HEK293T (cell line): Measurements from ENCODE around the gene FAM90A1.
"Not testable (repeated sequence)": the region's sequence is repeated elsewhere in the genome, so short reads cannot be mapped to it uniquely, and the experiment has no call there.

ENCODE experiments used
- CTCF ChIA-PET: fragments of 350-600 bp; formaldehyde crosslinking; extraction: SDS; loops from one replicate; lab custom pipeline; 2021; ENCODE audit warnings: antibody characterized with exemption, inconsistent platforms; lab: Yijun Ruan, JAX
- POLR2A ChIA-PET: fragments of 350-600 bp; formaldehyde crosslinking; extraction: SDS; loops from one replicate; lab custom pipeline; 2020; ENCODE audit warnings: antibody characterized with exemption, inconsistent platforms; lab: Yijun Ruan, JAX
- DNase-seq: peaks from one replicate; pipeline ENCODE4 v3.0.0; 2012; ENCODE audit warnings: mixed read lengths; ENCODE audit errors: extremely low spot score
- PKNOX1 ChIP-seq: fragments of 450-650 bp; IDR thresholded peaks from 2 replicates; pipeline ENCODE4 v1.6.1; 2016

FAM90A1 gene, protein sequence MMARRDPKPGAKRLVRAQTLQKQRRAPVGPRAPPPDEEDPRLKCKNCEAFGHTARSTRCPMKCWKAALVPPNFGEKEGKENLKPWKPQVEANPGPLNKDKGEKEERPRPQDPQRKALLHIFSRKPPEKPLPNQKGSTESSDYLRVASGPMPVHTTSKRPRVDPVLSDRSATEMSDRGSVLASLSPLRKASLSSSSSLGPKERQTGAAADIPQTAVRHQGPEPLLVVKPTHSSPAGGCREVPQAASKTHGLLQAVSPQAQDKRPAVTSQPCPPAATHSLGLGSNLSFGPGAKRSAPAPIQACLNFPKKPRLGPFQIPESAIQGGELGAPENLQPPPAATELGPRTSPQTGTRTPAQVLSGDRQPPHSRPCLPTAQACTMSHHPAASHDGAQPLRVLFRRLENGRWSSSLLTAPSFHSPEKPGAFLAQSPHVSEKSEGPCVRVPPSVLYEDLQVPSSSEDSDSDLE

DNA sequence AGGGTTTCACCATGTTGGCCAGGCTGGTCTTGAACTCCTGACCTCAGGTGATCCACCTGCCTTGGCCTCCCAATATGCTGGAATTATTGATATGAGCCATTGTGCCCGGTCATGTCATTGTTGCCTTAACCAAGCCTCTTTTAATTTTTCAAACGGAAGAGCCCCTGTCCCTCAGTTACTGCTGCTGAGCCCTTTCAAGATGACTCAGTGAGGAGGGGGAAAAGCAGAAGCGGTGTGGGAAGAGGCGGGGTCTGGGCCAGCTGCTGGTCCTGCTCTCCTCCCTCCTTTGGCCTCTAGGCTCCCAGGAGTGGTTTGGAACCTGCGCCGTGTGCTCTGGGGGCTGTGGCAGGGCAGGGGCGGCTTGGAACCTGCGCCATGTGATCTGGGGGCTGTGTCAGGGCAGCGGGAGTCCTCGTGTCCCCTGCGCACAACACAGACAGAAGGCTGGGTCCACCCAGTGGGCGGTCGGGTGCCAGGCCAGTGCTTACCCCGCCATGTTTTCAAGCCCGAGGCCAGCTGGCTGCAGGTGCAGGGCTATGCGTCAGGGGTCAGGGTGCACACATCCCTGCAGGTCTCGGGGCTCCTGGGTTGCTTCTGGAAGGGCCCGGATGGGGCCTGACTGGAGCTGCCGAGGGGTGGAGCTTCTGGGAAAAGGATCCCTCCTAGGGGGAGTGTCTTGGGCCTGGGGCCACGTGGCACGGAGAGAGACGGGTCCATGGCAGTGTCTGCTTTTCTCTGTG lies at the start of gene FAM90A1:
Gene FAM90A1 (minus strand): TSS at position 627 of the 740 bp plus-strand sequence. CDS start 2,786 bp downstream, outside the sequence.
- POLR2A ChIA-PET, DNase-seq: not testable (repeated sequence)
- CTCF ChIA-PET, result interaction anchor here (0.9 kb wide), 1 partner anchor 181 kb away, joined by 3 read pairs; no protein-coding TSS in a partner anchor

GRCh38 chr12:8276397-8276796 lies 49.0 kb upstream of the FAM90A1 start:
- POLR2A ChIA-PET, DNase-seq, CTCF ChIA-PET: not testable (repeated sequence)

DNA sequence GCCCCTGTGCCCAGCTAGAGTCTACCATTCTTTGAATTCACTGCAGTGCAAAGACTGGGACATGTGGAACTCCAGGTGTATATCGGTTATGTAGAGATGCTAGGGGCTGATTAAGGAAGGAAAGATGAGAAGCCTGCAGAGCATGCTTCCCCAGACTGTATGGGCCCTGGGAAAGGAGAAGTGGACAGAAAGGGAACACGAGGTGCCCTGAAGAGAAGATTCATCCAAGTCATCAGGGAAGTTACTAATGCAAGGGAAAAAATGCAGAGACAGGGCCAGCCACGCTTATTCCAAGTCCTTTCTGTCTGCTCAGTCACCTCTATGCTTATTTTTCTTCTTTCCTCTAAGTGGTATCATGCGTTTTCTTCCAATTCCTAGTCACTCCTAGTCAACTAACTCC lies 39.3 kb upstream of the FAM90A1 start:
- POLR2A ChIA-PET, CTCF ChIA-PET, DNase-seq: not testable (repeated sequence)

DNA sequence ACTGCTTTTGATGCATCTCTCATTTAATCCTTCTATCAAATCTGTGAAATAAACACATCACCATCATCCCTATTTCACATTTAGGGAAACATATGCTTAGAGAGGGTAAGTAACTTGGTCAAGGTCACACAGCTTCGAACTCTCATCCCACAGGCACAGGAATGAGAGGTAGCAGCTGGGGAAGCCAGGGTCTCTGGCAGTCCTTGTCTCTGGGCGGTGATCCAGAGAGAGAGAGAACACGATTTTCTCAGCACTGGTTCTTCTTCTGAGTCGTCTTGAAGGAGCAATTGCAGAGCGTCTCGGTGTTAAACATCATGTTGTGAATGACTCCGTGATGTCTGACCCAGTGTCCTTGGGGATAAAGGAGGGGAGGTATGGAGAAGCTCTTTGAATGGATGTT lies 36.8 kb upstream of the FAM90A1 start:
- DNase-seq, CTCF ChIA-PET, POLR2A ChIA-PET: not testable (repeated sequence)

DNA sequence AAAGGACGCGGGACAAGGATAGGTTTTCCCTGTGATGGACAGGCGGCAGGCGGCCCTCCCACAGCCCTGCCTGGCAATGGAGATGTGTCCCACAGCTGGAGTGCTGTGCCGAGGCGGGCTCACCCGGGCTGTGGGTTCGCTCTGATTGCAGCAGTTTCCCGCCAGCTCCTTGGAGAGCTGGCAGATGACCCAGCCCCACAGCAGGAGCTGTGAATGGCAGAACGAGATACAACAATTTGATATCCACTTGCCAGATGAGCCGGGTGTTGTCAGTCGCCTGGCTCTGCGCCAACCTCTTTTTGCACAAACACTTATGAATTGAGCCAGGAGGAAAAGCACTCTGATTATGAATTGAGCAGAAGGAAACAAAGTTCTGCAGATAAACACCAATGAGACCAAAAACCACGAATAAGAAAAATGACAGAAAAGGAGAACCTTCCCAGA lies 33.7 kb upstream of the FAM90A1 start:
- DNase-seq, CTCF ChIA-PET, POLR2A ChIA-PET: not testable (repeated sequence)
- TF ChIP-seq PKNOX1, result peak; percentile 39; the same call in 1 of the 2 replicates

DNA sequence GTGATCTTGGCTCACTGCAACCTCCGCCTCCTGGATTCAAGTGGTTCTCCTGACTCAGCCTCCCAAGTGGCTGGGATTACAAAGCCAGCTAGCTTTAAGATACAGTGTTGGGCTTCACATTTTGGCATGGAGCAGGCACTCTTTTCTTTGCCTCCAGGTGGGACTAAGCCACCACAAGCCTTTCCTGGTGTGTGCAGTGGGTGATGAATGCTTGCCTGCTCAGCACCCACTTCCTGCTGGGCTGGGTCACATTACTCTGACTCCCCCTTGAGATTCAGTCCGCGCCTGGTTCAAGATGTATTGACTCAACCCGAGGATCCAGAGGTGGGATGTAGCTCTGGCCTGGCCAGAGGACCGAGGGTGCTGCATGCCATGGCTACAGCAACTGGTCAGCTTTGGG lies 28.9 kb upstream of the FAM90A1 start:
- CTCF ChIA-PET, DNase-seq, POLR2A ChIA-PET: not testable (repeated sequence)

GRCh38 chr12:8254705-8255104 lies 27.3 kb upstream of the FAM90A1 start:
- POLR2A ChIA-PET, DNase-seq, CTCF ChIA-PET: not testable (repeated sequence)

- POLR2A ChIA-PET, CTCF ChIA-PET, DNase-seq: not testable (repeated sequence)
These were observed 24.8 kb upstream of the FAM90A1 start for GRCh38 chr12:8252056-8252818.

DNA sequence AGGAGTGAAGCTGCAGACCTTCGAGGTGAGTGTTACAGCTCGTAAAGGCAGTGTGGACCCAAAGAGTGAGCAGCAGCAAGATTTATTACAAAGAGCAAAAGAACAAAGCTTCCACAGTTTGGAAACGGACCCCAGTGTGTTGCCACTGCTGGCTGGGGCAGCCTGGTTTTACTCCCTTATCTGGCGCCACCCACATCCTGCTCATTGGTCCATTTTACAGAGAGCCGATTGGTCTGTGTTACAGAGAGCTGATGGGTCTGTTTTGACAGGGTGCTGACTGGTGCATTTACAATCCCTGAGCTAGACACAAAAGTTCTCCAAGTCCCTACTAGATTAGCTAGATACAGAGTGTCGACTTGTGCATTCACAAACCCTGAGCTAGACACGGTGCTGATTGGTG lies 24.2 kb upstream of the FAM90A1 start:
- POLR2A ChIA-PET, DNase-seq, CTCF ChIA-PET: not testable (repeated sequence)

- CTCF ChIA-PET, DNase-seq, POLR2A ChIA-PET: not testable (repeated sequence)
These were observed 19.6 kb upstream of the FAM90A1 start for GRCh38 chr12:8246941-8247535.

DNA sequence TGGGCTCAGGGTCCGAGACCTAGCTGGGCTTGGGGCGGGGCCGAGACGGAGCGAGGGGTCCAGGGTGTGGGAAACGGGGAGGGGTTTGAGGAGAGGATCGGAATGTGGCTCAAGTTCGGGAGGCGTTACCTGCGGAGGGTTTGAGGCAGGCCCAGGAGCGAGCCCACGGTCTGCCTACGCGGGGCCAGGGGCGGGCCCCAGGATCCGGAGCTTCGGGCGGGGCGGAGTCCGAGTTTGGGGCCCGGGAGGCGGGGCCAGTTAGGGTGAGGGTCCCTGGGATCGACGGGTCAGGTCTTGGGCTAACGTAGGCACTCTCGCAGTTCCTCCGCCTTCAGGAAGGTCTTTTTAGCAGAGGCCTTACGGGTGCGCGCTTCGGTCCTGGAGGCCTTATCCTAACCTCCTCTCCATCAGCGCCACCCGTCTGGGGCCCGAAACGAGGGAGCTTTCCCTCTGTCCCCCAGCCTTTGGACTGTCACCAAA lies 16.3 kb upstream of the FAM90A1 start:
- CTCF ChIA-PET, result interaction anchor here (0.9 kb wide), 1 partner anchor 211 kb away, joined by 3 read pairs; the partner anchor contains the start of gene FOXJ2
- POLR2A ChIA-PET, result not testable (repeated sequence)
- peak; percentile 15 for DNase-seq

GRCh38 chr12:8242880-8243681 lies 15.7 kb upstream of the FAM90A1 start:
- CTCF ChIA-PET, result interaction anchor here (0.9 kb wide), 1 partner anchor 210 kb away, joined by 3 read pairs; the partner anchor contains the start of gene FOXJ2
- POLR2A ChIA-PET, result not testable (repeated sequence)

DNA sequence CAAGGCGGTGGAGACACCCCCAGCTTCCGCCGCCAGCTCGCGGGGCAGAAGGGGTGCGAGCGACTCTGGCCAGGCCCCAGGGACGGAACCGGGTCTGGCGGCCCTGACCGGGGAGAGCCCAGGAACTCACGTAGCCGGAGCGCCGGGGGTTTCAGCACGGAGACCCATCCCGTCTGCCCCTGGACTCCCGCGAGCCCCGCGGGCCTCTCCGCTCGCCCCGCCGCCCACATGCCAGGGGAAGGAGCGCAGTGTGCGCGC lies 15.1 kb upstream of the FAM90A1 start:
- DNase-seq, CTCF ChIA-PET, POLR2A ChIA-PET: not testable (repeated sequence)

More at GRCh38 chr12:8242880-8243681, 15.7 kb upstream of the FAM90A1 start:
- peak; percentile 86 for DNase-seq

- POLR2A ChIA-PET, DNase-seq, CTCF ChIA-PET: not testable (repeated sequence)
These were observed 14.7 kb upstream of the FAM90A1 start for GRCh38 chr12:8241917-8242621.

GRCh38 chr12:8240340-8241114 lies 13.1 kb upstream of the FAM90A1 start:
- POLR2A ChIA-PET, DNase-seq, CTCF ChIA-PET: not testable (repeated sequence)
